GM18502 (cell line): ENCODE measurements around the gene MED29.

Experiments used
- ATAC-seq: cut with Tn5 transposase; IDR thresholded peaks from one replicate; pipeline ENCODE4 v1.9.1; 2021; ENCODE audit warnings: mild to moderate bottlenecking; ENCODE audit not compliant: unreplicated experiment, poor library complexity

MED29 gene

DNA sequence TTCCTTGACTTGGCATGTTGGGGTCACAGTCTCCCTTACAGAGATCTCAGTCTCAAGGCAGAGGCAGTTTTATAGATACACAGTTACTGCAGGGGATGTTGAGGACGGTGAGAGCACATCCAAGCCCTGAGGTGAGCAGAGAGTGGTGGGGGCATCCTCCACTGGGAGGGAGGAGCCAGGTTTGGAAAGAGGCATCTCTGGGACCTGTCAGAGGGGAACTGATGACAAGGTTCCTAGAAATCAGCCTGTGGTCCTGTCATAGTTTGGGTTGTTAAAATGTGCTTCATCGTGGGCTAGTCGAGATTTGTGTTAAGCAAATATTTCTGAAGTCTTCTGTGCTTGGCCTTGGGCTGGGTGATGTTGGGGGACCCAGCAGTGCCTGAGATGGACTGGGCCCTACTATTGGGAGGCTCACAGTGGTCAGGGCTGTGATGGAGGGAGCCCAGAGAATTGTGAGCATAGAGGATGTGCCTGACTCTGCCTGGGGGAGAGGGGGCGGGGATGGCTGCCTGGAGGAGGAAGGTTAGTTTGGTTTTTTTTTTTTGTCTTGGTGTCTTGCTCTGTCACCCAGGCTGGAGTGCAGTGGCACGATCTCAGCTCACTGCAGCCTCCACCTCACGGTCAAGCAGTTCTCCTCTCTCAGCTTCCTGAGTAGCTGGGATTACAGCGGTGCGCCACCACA is 58.1 kb downstream of the MED29 start:
- no peak for ATAC-seq
